ENCODE results near the gene PLK3.
"Not testable (repeated sequence)": the region's sequence is repeated elsewhere in the genome, so short reads cannot be mapped to it uniquely, and the experiment has no call there.

Gene PLK3

GRCh38 chr1:44788120-44788860, 11.9 kb upstream of the PLK3 start, which contains the start of gene BEST4:
Gene BEST4 (minus strand): TSS chr1:44788170. CDS start chr1:44787705, 465 bp downstream.
- DNase-seq = no peak

GRCh38 chr1:44790968-44791801, 9.0 kb upstream of the PLK3 start:
- DNase-seq = no peak

DNA sequence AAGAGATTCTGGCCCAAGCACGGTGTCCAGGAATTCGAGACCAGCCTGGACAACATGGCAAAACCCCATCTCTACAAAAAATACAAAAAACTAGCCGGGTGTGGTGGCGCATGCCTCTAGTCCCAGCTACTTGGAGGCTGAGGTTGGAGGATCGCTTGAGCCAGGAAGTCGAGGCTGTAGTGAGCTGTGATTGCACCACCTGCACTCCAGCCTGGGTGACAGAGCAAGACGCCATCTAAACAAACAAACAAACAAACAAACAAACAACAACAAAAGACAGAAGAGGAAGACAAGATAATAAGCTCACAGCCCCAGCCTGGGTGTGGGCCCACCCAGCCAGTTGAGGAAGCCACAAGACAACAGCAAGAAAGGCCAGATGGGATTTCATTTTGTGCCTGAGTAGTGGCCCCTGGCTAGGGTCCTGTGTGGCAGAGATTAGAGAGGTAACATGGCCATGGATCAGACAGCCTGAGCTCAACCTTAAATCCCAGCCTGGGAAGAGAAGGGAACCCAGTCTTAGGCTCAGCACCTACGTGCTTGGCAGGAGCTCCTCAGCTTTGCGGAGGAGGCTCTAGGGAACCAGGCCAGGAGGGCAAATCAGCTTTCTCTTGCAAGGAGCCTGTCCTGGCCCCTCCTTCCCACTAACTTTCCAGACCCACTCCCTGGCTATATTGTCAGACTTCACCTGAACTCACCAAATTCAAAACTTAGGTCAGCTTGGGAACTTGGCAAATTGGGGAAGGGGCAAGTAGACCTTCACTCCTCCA, 7.3 kb upstream of the PLK3 start:
- no peak for DNase-seq

DNA sequence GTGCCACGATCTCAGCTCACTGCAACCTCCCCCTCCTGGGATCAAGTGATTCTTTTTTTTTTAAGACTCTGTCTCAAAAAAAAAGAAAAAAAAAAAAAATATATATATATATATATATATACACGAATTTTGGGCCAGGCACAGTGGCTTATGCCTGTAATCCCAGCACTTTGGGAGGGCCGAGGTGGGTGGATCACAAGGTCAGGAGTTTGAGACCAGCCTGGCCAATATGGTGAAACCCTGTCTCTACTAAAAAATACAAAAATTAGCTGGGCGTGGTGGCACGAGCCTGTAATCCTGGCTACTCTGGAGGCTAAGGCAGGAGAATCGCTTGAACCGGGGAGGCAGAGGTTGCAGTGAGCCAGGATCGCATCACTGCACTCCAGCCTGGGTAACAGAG, 2.3 kb upstream of the PLK3 start:
- not testable (repeated sequence) for DNase-seq

- DNase-seq = no peak
These were observed 1.5 kb upstream of the PLK3 start for GRCh38 chr1:44798481-44799365.

GRCh38 chr1:44801491-44802305, 1.5 kb downstream of the PLK3 start:
- no peak for DNase-seq

DNA sequence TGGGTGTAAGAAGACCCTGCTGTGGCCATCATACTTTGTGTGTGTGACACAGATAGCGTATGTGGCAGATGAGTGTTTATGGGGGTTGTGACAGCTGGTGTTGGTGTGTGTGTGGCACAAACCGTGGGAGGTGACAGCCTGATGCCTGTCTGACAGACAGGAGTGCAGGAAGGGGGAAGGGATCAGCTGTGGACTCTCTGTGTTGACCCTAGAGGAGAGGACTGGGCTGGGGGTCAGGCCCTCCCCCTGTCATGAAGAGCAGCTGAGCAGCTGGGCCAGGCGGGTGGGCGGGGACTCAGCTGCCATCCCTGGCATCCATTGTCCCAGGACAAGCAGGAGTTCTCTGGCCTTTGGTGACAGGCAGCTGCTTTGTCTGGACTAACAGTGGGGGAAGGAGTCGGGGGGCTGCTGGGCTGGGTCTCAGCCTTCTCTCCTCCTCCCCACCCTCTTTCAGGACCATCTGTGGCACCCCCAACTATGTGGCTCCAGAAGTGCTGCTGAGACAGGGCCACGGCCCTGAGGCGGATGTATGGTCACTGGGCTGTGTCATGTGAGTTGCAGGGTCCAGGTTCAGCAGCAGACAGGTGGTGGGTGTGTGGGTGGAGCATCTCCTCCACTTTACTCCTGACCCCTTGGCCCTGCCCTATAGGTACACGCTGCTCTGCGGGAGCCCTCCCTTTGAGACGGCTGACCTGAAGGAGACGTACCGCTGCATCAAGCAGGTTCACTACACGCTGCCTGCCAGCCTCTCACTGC, 2.3 kb downstream of the PLK3 start:
- DNase-seq = no peak

- no peak for DNase-seq
These were observed 2.8 kb downstream of the PLK3 start for GRCh38 chr1:44803062-44803311.

GRCh38 chr1:44803312-44804095, 3.3 kb downstream of the PLK3 start:
- DNase-seq = no peak

DNA sequence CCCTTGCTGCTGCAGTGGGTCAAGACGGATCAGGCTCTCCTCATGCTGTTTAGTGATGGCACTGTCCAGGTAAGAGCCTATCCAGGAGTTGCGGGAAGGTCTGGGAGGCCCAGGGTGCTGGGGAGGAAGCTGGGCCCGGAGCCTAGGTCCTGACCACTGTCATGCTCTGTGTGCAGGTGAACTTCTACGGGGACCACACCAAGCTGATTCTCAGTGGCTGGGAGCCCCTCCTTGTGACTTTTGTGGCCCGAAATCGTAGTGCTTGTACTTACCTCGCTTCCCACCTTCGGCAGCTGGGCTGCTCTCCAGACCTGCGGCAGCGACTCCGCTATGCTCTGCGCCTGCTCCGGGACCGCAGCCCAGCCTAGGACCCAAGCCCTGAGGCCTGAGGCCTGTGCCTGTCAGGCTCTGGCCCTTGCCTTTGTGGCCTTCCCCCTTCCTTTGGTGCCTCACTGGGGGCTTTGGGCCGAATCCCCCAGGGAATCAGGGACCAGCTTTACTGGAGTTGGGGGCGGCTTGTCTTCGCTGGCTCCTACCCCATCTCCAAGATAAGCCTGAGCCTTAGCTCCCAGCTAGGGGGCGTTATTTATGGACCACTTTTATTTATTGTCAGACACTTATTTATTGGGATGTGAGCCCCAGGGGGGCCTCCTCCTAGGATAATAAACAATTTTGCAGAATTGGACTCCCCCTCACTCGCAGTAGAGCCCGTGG, 5.3 kb downstream of the PLK3 start:
- DNase-seq = no peak

- DNase-seq = no peak
These were observed 6.0 kb downstream of the PLK3 start for GRCh38 chr1:44806025-44806703.

DNA sequence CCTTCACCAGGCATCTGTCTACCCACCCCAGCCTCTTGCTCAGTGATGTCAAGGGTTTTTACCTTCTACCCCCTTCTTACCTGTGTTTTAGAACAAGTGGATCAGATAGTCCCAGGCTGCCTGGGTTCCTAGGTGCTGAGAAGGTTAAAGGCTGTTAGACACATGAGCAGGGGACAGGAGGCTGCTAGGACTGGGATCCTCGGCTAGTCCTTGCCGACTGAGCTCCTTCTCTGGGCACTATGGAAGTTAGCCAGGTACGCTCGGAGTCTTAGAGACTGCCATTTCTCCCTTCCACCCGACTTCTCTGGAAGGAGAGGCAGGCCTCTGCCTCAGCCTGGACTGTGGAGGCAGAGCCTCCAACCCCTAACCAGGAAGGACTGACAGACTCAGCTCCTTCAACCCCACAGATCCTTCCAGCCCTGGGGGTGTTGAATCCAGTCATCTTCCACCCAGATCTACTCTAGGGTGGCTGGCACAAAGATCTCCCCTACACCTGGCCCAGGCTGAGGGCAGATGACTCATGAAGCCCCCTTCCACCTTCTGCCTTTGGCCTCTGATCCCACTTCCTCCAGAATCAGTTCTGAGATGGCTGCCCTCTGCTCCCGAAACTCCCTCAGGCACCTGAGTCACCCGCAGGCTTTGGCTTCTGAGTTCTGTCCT, 6.7 kb downstream of the PLK3 start, which contains the start of gene DYNLT4:
Gene DYNLT4 (minus strand): TSS at position 648 of the 660 bp plus-strand sequence. CDS start 683 bp downstream, outside the sequence.
- no peak for DNase-seq

DNA sequence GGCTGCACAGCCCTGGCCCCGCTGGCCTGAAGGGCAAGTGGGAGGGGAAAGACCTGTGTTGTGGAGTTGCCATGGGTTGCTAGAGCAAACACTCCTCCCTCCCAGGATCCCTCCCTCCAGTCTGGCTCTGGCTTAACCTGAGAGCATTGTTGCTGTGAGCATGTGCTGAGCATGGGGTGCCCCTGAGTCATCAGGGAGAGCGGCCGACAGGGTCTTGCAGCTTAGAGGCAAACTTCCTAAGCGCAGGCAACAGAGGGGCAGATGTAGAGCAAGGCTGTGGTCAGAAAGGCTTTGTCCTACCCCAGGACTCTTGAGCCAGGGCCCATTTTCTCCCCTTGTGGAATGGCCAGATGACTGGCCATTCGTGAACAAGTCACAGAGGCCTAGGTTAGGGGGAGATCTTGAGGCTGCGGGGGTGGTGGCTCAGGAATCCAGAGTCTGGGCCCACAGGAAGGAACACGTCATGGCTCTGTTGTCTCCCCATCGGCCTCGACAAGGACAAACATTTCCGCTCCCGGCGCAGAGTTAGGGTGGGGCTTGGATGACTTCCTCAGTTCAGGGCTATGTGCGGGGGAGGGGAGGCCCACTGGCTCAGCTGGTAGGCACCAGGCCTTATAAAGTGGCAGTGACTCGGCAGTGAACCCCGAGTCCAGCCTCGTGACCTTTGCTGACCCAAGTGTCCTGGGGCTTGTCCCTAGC, 7.3 kb downstream of the PLK3 start:
- no peak for DNase-seq

DNA sequence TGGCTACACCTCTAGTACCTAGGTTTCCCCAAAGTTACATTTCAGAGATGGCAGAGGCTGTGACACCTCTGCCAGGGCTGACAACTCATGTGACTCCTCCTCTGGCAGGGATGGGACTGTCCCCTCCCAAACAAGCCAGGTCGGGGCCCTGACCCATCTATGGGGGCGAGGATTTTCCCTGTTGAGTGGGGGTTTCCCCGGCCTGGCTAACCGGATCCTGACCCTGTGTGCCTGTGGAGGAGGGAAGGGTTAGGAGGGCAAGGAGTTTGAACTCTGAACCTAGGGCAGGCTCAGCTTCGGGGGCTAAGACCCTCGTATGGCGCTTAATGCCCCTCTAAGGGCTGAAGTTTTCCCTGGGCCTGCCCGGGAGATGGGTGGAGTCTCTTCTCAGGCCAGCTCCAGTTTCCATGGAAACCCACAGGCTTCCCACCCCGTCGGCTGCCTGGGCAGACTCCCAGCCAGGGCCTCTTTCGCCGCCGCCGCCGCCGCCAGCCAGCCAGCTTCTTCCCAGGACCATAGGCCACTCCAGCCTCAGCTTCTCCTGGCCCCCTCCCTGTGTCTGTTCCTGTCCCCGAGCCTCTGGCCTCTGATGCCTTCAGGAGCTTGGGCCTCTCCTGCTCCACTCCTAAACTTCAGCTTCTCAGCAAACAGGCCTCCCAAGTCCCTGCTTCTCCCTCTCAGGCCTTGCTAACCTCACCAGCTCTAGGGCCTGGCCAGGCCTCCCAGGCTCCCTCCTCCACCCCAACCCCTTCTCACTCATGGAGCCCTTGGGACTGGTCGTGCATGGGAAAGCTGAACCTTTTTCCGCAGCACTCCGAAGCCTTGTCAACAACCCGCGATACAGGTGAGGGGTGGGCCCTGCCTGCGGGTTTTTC, 8.1 kb downstream of the PLK3 start, which contains the start of gene BTBD19:
Gene BTBD19 (plus strand): TSS at position 461 of the 875 bp plus-strand sequence. CDS start 298 bp downstream, at position 759.
- DNase-seq = no peak

- no peak for DNase-seq
These were observed 9.1 kb downstream of the PLK3 start for GRCh38 chr1:44808938-44809917.
